ENCODE data around the gene STRN4. TPM values are rescaled to one million over a fixed set of nuclear protein-coding genes. Genes with fewer than 3 reads are reported as not detected.

Gene STRN4
- total and polyA plus RNA-seq, 2 donors (not counting 1 experiment from before 2014, with no cell fraction given), result 33.7 to 56.0 TPM

DNA sequence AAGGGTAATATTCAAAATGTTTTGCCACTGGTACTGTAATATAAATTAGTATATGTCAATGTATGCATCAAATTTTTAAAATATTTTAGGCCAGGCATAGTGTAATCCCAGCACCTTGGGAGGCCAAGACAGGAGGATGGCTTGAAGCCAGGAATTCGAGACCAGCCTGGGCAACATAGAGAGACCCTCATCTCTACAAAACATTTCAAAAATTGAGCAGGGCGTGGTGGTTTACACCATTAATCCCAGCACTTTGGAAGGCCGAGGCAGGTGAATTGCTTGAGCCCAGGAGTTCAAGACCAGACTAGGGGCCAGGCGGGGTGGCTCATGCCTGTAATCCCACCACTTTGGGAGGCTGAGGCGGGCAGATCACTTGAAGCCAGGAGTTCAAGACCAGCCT, 14.1 kb upstream of the STRN4 start:
- no peak for DNase-seq (ENCODE audit: low read depth in 2 of 2)
- Histone ChIP-seq H3K79me2 (ENCODE audit: control insufficient read depth, insufficient read depth, low read length) (no peaks in the 10 kb centered on the region), H3K4me2 (ENCODE audit: extremely low read depth, insufficient read depth, low read length) (no peak overlapping the region), H4K20me1 (ENCODE audit: control insufficient read depth, extremely low read depth, insufficient read depth, low read length) (no peaks in the 10 kb centered on the region), H3K9me3 (ENCODE audit: control insufficient read depth, insufficient read depth, low read depth, low read length) (no peaks in the 10 kb centered on the region), H3K4me1 (ENCODE audit: control insufficient read depth, extremely low read depth, insufficient read depth, low read length) (peaks cover 12% of the 10 kb centered on the region), H3K27me3 (ENCODE audit: control insufficient read depth, insufficient read depth, low read length) (no peaks in the 10 kb centered on the region), H3K36me3 (ENCODE audit: control insufficient read depth, insufficient read depth, low read length) (peaks cover 10% of the 10 kb centered on the region), H3K27ac (ENCODE audit: insufficient read depth, low read length) (peak overlapping the region; percentile 68), H3K4me3 (replicated peaks in 1 of 4; ENCODE audit: control extremely low read depth in 1 of 4, insufficient read depth in 1 of 4, low read depth in 3 of 4, low read length in 4 of 4) (no peak overlapping the region), H3K9ac (ENCODE audit: insufficient read depth, low read length) (no peak overlapping the region), H2AFZ (ENCODE audit: low read length) (no peak overlapping the region)
- TF ChIP-seq EZH2 (IDR thresholded peaks at IDR 0.05; ENCODE audit: low read length, missing control alignments), result no peak
- no peak for TF ChIP-seq CTCF (conservative IDR thresholded peaks at IDR 0.05 in 1 of 2, IDR thresholded peaks at IDR 0.05 in 1 of 2; ENCODE audit: low read depth in 1 of 2, low read length in 2 of 2)

GRCh38 chr19:46759817-46760333, 13.6 kb upstream of the STRN4 start:
- no peak overlapping the region for H3K4me2 ChIP-seq (ENCODE audit: extremely low read depth, insufficient read depth, low read length)
- no peaks in the 10 kb centered on the region for H3K79me2 ChIP-seq (ENCODE audit: control insufficient read depth, insufficient read depth, low read length)
- H3K4me1 ChIP-seq (ENCODE audit: control insufficient read depth, extremely low read depth, insufficient read depth, low read length), result peaks cover 14% of the 10 kb centered on the region
- peaks cover 10% of the 10 kb centered on the region for H3K36me3 ChIP-seq (ENCODE audit: control insufficient read depth, insufficient read depth, low read length)
- no peak for TF ChIP-seq CTCF (conservative IDR thresholded peaks at IDR 0.05 in 1 of 2, IDR thresholded peaks at IDR 0.05 in 1 of 2; ENCODE audit: low read depth in 1 of 2, low read length in 2 of 2)
- TF ChIP-seq EZH2 (IDR thresholded peaks at IDR 0.05; ENCODE audit: low read length, missing control alignments), result no peak
- peak overlapping the region; percentile 66 for H3K27ac ChIP-seq (ENCODE audit: insufficient read depth, low read length)
- H3K4me3 ChIP-seq (replicated peaks in 1 of 4; ENCODE audit: control extremely low read depth in 1 of 4, insufficient read depth in 1 of 4, low read depth in 3 of 4, low read length in 4 of 4), result no peak overlapping the region
- H4K20me1 ChIP-seq (ENCODE audit: control insufficient read depth, extremely low read depth, insufficient read depth, low read length), result no peaks in the 10 kb centered on the region
- peak; percentile 70 to 84 for DNase-seq (ENCODE audit: low read depth in 2 of 2)
- no peaks in the 10 kb centered on the region for H3K9me3 ChIP-seq (ENCODE audit: control insufficient read depth, insufficient read depth, low read depth, low read length)
- H3K9ac ChIP-seq (ENCODE audit: insufficient read depth, low read length), result no peak overlapping the region
- H2AFZ ChIP-seq (ENCODE audit: low read length), result no peak overlapping the region
- no peaks in the 10 kb centered on the region for H3K27me3 ChIP-seq (ENCODE audit: control insufficient read depth, insufficient read depth, low read length)

- Histone ChIP-seq H3K27me3 (ENCODE audit: control insufficient read depth, insufficient read depth, low read length) (no peaks in the 10 kb centered on the region), H2AFZ (ENCODE audit: low read length) (no peak overlapping the region), H4K20me1 (ENCODE audit: control insufficient read depth, extremely low read depth, insufficient read depth, low read length) (no peaks in the 10 kb centered on the region), H3K4me3 (replicated peaks in 1 of 4; ENCODE audit: control extremely low read depth in 1 of 4, insufficient read depth in 1 of 4, low read depth in 3 of 4, low read length in 4 of 4) (no peak overlapping the region), H3K79me2 (ENCODE audit: control insufficient read depth, insufficient read depth, low read length) (no peaks in the 10 kb centered on the region), H3K27ac (ENCODE audit: insufficient read depth, low read length) (peak overlapping the region; percentile 66), H3K9me3 (ENCODE audit: control insufficient read depth, insufficient read depth, low read depth, low read length) (no peaks in the 10 kb centered on the region), H3K9ac (ENCODE audit: insufficient read depth, low read length) (no peak overlapping the region), H3K4me1 (ENCODE audit: control insufficient read depth, extremely low read depth, insufficient read depth, low read length) (peaks cover 14% of the 10 kb centered on the region), H3K36me3 (ENCODE audit: control insufficient read depth, insufficient read depth, low read length) (peaks cover 10% of the 10 kb centered on the region), H3K4me2 (ENCODE audit: extremely low read depth, insufficient read depth, low read length) (no peak overlapping the region)
- DNase-seq (ENCODE audit: low read depth in 2 of 2), result no peak
- TF ChIP-seq EZH2 (IDR thresholded peaks at IDR 0.05; ENCODE audit: low read length, missing control alignments), result no peak
- TF ChIP-seq CTCF (conservative IDR thresholded peaks at IDR 0.05 in 1 of 2, IDR thresholded peaks at IDR 0.05 in 1 of 2; ENCODE audit: low read depth in 1 of 2, low read length in 2 of 2), result no peak
These were observed 13.0 kb upstream of the STRN4 start for GRCh38 chr19:46759206-46759605.

Data from fibroblast of lung (primary cell).